Spleen (tissue), 13 donors: ENCODE results near the gene SPG7. TPM values are rescaled to one million over a fixed set of nuclear protein-coding genes. Genes with fewer than 3 reads are reported as not detected.

Experiments
- DNase-seq: peaks from one replicate; pipeline ENCODE4 v3.0.0-alpha.2; 2020
- H3K27ac ChIP-seq, 8 donors: fragments of 200-600 bp; sonication (generic) in 7 of 8; 1 replicate in 4 of 8; 2 replicates in 4 of 8; pipeline versions ENCODE4 v1.5.0 to v1.8.0; 2016 to 2021; ENCODE audit warnings: inconsistent platforms in 4 of 8, mild to moderate bottlenecking in 4 of 8, moderate library complexity in 1 of 8
- H3K27me3 ChIP-seq, 7 donors: fragments of 200-600 bp; sonication (generic) in 6 of 7; replicated peaks in 1 of 7; 1 replicate in 4 of 7; 2 replicates in 3 of 7; pipeline versions ENCODE4 v1.5.0 to v1.8.0; 2016 to 2021; ENCODE audit warnings: inconsistent platforms in 3 of 7, mild to moderate bottlenecking in 1 of 7
- H3K36me3 ChIP-seq, 6 donors: fragments of 200-600 bp; sonication (generic) in 5 of 6; 1 replicate in 4 of 6; 2 replicates in 2 of 6; pipeline versions ENCODE4 v1.5.0 to v1.8.0; 2016 to 2021; ENCODE audit warnings: inconsistent platforms in 2 of 6
- H3K4me1 ChIP-seq, 6 donors: fragments of 200-600 bp; sonication (generic) in 5 of 6; 1 replicate in 3 of 6; 2 replicates in 3 of 6; pipeline versions ENCODE4 v1.5.0 to v1.8.0; 2016 to 2021; ENCODE audit warnings: inconsistent platforms in 3 of 6
- H3K4me3 ChIP-seq, 8 donors: fragments of 200-600 bp; sonication (generic) in 7 of 8; 1 replicate in 4 of 8; 2 replicates in 4 of 8; pipeline versions ENCODE4 v1.5.0 to v1.8.0; 2016 to 2021; ENCODE audit warnings: inconsistent platforms in 4 of 8, mild to moderate bottlenecking in 4 of 8, moderate library complexity in 2 of 8
- H3K9me3 ChIP-seq, 8 donors: fragments of 200-600 bp; sonication (generic) in 7 of 8; 1 replicate in 4 of 8; 2 replicates in 4 of 8; pipeline versions ENCODE4 v1.5.0 to v1.8.0; 2016 to 2021; ENCODE audit warnings: inconsistent platforms in 4 of 8
- POLR2A ChIP-seq, 3 donors: fragments of 450-650 bp; IDR thresholded peaks; one replicate each; pipeline ENCODE4 v1.5.1; 2017; ENCODE audit warnings: antibody characterized with exemption in 3 of 3, mild to moderate bottlenecking in 1 of 3
- POLR2AphosphoS5 ChIP-seq, 3 donors: sonication (generic); formaldehyde crosslinking; IDR thresholded peaks; one replicate each; pipeline ENCODE4 v1.5.1; 2017; ENCODE audit warnings: antibody characterized with exemption in 3 of 3
- WGBS, 5 donors: extraction: QIAGEN DNeasy Blood & Tissue Kit in 3 of 5; methylation state at CpG; one replicate each; pipeline versions ENCODE4 v1.1.5 to v1.1.7; 2013 to 2018; 5-methylcytosine and 5-hydroxymethylcytosine counted together
- intact Hi-C: fragments of 100-400 bp; cut with DNase I; formaldehyde crosslinking; loops from one replicate; pipeline ENCODE4 v1.15.0; 2023; ENCODE audit warnings: low total_unique reads
- long read RNA-seq, 2 donors: transcript quantifications; one replicate each; lab custom pipeline, GENCODE V29; 2026
- polyA plus RNA-seq, 3 donors: library from polyadenylated mRNA; stranded (reverse); fragments of 200-250 nt; gene quantifications; one replicate each; pipeline ENCODE4 v1.2.1, GENCODE V29; 2013
- total RNA-seq, 7 donors: library from RNA; depleted of rRNA in 3 of 7; stranded (reverse); fragments of >200 nt in 3 of 7; fragmentation: NEBNext Ultra II Directional in 4 of 7; extraction: Animal tissue kit (Norgen Biotek cat#: 25700) in 4 of 7; gene quantifications; one replicate each; pipeline versions ENCODE4 v1.1.0 to v1.2.1, GENCODE V29; 2016 to 2021
- TF ChIP-seq, protein P1 (sequence below), 11 experiments: fragments of 200-600 bp in 7 of 11; fragments of 450-650 bp in 4 of 11; sonication (generic) in 4 of 11; IDR thresholded peaks in 8 of 11; conservative IDR thresholded peaks in 3 of 11; 1 replicate in 7 of 11; 2 replicates in 4 of 11; pipeline versions ENCODE4 v1.4.0 to v1.8.0; 2016 to 2021; ENCODE audit warnings: antibody characterized with exemption in 11 of 11, inconsistent platforms in 4 of 11, mild to moderate bottlenecking in 1 of 11
- donor health status: healthy with polysubstance abuse.
- donor health status: DM: no; HTN: no; CAD: no; lungs with moderate emphysema.
- donor health status: DM: no; HTN: no; CAD: no.
- donor health status: Bipolar disorder and iron deficiency.
- donor health status: healthy.
- donor health status: DM: no; HTN: no; CAD: no.
- donor health status: DM: yes; HTN: yes; CAD: no.

Gene SPG7
- 100 to 1,000 TPM in 6 of 7 donors, 10 to 100 TPM in 1; 90.4 to 260 (median 153) TPM for total RNA-seq
- polyA plus RNA-seq: 100 to 1,000 TPM in 2 of 3 donors, 10 to 100 TPM in 1; 64.5 to 189 (median 135) TPM
- long read RNA-seq, donor 1, full-length matches to known transcripts: 23 of 23 reads
- long read RNA-seq, donor 1, partial matches to known transcripts: 0 of 23 reads
- long read RNA-seq, donor 1, other reads (novel, unspliced or antisense): 0 of 23 reads
- long read RNA-seq, donor 2, full-length matches to known transcripts: 10 of 16 reads
- long read RNA-seq, donor 2, partial matches to known transcripts: 6 of 16 reads
- long read RNA-seq, donor 2, other reads (novel, unspliced or antisense): 0 of 16 reads

DNA sequence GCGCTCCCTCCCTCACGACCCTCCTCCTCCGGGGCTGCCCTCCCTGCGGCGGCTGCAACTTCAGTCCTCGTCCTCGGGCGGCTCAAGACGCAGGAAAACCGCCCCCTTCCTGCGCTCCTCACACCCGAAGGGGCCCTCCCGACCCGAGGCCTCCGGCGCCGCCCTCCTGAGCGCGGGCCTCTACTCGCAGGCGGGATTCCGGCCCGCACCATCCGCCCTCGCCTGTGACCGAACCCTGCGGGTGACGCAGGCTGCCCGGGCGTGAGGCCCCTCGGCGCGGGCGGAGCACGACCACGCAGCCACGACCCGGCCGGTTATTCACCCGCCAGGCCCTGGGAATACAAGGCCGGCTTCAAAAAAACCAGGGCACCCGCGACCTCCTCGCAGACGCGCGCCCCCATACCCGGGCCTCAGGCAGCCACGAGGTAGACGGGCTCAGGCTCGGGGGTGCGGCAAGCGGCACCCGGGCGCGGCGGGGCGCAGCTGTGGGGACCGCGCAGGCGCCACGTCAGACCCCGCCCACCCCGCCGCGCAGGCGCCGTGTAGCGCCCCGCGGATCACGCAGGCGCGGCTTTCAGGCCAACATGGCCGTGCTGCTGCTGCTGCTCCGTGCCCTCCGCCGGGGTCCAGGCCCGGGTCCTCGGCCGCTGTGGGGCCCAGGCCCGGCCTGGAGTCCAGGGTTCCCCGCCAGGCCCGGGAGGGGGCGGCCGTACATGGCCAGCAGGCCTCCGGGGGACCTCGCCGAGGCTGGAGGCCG lies at the start of gene SPG7:
SPG7 (plus strand) TSS at position 570 of the 757 bp plus-strand sequence; CDS start at position 585, 15 bp downstream.
- intact Hi-C loops: no loop called here

DNA sequence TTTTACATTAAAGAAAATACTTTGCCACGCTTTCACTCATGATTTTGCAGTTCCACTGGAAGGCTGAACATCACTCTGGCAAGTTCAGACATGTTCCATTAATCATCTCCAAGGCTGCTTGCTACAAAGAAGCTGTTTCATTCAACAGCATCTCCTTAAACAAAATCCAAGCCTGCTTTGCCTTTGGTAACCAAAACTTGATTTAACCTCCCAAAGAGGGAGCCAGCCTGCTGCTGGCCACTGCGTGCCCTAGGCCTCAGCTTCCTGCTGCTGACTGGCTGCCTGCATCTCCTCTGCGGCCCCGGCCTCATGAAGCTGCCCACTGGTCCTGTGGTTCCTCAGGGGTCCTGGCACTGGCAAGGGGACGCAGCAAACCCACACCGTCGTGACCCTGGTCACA lies 49.7 kb upstream of the SPG7 start:
- H3K36me3 ChIP-seq: peaks cover 0 to 4% (median 0%) of the 10 kb centered on the region in 6 donors
- intact Hi-C loops: no loop called here
- no peaks in the 10 kb centered on the region for H3K27me3 ChIP-seq
- H3K9me3 ChIP-seq: no peaks in the 10 kb centered on the region
- WGBS, 5 donors: 92 to 96% (median 95%) methylated on average over 6 to 7 of the region's 7 CpGs
- H3K27ac ChIP-seq: no peak overlapping the region
- no peak overlapping the region for H3K4me3 ChIP-seq
- TF ChIP-seq, protein P1, sequence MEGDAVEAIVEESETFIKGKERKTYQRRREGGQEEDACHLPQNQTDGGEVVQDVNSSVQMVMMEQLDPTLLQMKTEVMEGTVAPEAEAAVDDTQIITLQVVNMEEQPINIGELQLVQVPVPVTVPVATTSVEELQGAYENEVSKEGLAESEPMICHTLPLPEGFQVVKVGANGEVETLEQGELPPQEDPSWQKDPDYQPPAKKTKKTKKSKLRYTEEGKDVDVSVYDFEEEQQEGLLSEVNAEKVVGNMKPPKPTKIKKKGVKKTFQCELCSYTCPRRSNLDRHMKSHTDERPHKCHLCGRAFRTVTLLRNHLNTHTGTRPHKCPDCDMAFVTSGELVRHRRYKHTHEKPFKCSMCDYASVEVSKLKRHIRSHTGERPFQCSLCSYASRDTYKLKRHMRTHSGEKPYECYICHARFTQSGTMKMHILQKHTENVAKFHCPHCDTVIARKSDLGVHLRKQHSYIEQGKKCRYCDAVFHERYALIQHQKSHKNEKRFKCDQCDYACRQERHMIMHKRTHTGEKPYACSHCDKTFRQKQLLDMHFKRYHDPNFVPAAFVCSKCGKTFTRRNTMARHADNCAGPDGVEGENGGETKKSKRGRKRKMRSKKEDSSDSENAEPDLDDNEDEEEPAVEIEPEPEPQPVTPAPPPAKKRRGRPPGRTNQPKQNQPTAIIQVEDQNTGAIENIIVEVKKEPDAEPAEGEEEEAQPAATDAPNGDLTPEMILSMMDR (IDR thresholded peaks at IDR 0.05 in 8 of 11, conservative IDR thresholded peaks at IDR 0.05 in 3 of 11): no peak
- TF ChIP-seq POLR2AphosphoS5 (IDR thresholded peaks at IDR 0.05): no peak
- TF ChIP-seq POLR2A (IDR thresholded peaks at IDR 0.05): no peak
- no peak for DNase-seq
- H3K4me1 ChIP-seq: peaks cover 4 to 88% (median 41%) of the 10 kb centered on the region in 6 donors

More for the DNA sequence above, at the start of gene SPG7:
- TF ChIP-seq POLR2A (IDR thresholded peaks at IDR 0.05) (peak; percentile 23 to 82 (median 43)), POLR2AphosphoS5 (IDR thresholded peaks at IDR 0.05) (peak; percentile 93)
- TF ChIP-seq, protein P1 (IDR thresholded peaks at IDR 0.05 in 8 of 11, conservative IDR thresholded peaks at IDR 0.05 in 3 of 11): peak in 1 of 11 experiments; percentile 11
- WGBS, 5 donors: 0 to 1% (median 0%) methylated on average over 26 to 90 of the region's 90 CpGs
- Histone ChIP-seq H3K9me3 (no peaks in the 10 kb centered on the region), H3K27ac (peak within 1 kb of the TSS; percentile 92 to 97 (median 94)), H3K4me1 (peaks cover 23 to 63% (median 49%) of the 10 kb centered on the region in 6 donors), H3K36me3 (peaks cover 3 to 29% (median 24%) of the 10 kb centered on the region in 6 donors), H3K27me3 (no peaks in the 10 kb centered on the region), H3K4me3 (peak within 1 kb of the TSS; percentile 70 to 99 (median 94))
- DNase-seq: peak; percentile 96

DNA sequence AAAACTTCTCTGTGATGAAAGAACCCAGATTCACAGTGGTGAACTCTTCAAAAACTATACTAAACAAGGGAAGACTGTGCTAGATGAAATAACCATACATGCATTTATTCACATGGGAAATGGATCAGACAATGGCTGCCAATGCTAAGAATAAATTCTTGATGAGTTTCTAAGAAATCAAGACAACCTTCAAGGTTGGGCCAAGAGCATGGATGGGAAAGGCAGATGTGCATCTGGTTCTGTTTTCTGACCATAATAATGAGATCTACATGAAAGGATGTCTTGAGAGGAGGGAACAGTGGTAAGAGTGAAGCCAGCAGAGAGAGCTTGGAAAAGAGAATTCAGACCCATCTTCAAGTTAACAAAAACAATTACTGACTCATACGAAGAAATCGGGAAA lies 49.2 kb upstream of the SPG7 start:
- intact Hi-C loops: no loop called here
- TF ChIP-seq, protein P1 (IDR thresholded peaks at IDR 0.05 in 8 of 11, conservative IDR thresholded peaks at IDR 0.05 in 3 of 11): no peak
- TF ChIP-seq POLR2AphosphoS5 (IDR thresholded peaks at IDR 0.05): no peak
- no peak for TF ChIP-seq POLR2A (IDR thresholded peaks at IDR 0.05)
- WGBS, 5 donors: 89 to 96% (median 92%) methylated on average over 2 of the region's 2 CpGs

More for the DNA sequence above, 49.2 kb upstream of the SPG7 start:
- Histone ChIP-seq H3K4me1 (peaks cover 2 to 88% (median 40%) of the 10 kb centered on the region in 6 donors), H3K4me3 (no peak overlapping the region), H3K36me3 (peaks cover 0 to 4% (median 0%) of the 10 kb centered on the region in 6 donors), H3K27ac (no peak overlapping the region), H3K27me3 (no peaks in the 10 kb centered on the region), H3K9me3 (no peaks in the 10 kb centered on the region)
- DNase-seq: no peak
